GM13977 (cell line): ENCODE measurements around the gene CCDC34.

Experiments used
- DNase-seq: peaks from one replicate; pipeline ENCODE4 v3.0.0; 2012; ENCODE audit warnings: low spot score
- CTCF ChIP-seq: IDR thresholded peaks from 2 replicates; pipeline ENCODE4 v1.5.1; 2012; ENCODE audit warnings: mild to moderate bottlenecking, control low read depth; ENCODE audit not compliant: insufficient read depth; ENCODE audit errors: extremely low read depth, missing control alignments
- in situ Hi-C: fragments of 300-500 bp; cut with MboI; formaldehyde crosslinking; loops from one replicate; pipeline ENCODE4 v1.12.0; 2022; ENCODE audit warnings: low sequenced_read_pairs, low pct_unique_long_range_greater_than_20kb, mixed read lengths, inconsistent platforms; ENCODE audit not compliant: unreplicated experiment

CCDC34 gene

GRCh38 chr11:27307232-27307631, 55.8 kb downstream of the CCDC34 start:
- in situ Hi-C loops, result no loop called here
- TF ChIP-seq CTCF, result no peak
- no peak for DNase-seq

- in situ Hi-C loops, result no loop called here
- DNase-seq, result no peak
- TF ChIP-seq CTCF, result no peak
Observed at GRCh38 chr11:27305751-27306150, 57.3 kb downstream of the CCDC34 start.

- TF ChIP-seq CTCF, result no peak
- in situ Hi-C loops, result no loop called here
- DNase-seq, result no peak
Observed at GRCh38 chr11:27304514-27304913, 58.5 kb downstream of the CCDC34 start.

GRCh38 chr11:27303903-27304302, 59.1 kb downstream of the CCDC34 start:
- DNase-seq, result no peak
- in situ Hi-C loops, result no loop called here
- no peak for TF ChIP-seq CTCF

GRCh38 chr11:27300974-27301373, 62.0 kb downstream of the CCDC34 start:
- in situ Hi-C loops, result no loop called here
- TF ChIP-seq CTCF, result no peak
- DNase-seq, result no peak

- in situ Hi-C loops, result no loop called here
- TF ChIP-seq CTCF, result no peak
- DNase-seq, result no peak
Observed at GRCh38 chr11:27297616-27298015, 65.4 kb downstream of the CCDC34 start.

- DNase-seq, result peak; percentile 49
- peak; percentile 58 for TF ChIP-seq CTCF
- in situ Hi-C loops, result no loop called here
Observed at GRCh38 chr11:27296497-27296896, 66.5 kb downstream of the CCDC34 start.
